Loucy (cell line): Measurements from ENCODE around the gene SLC25A6.
"Not testable (repeated sequence)": the region's sequence is repeated elsewhere in the genome, so short reads cannot be mapped to it uniquely, and the experiment has no call there.

Source experiments
- CTCF ChIP-seq: fragments of 200-600 bp; sonication (generic); conservative IDR thresholded peaks from 2 replicates; pipeline ENCODE4 v1.5.1; 2014; ENCODE audit warnings: mild to moderate bottlenecking, antibody characterized with exemption, low read length
- EZH2phosphoT487 ChIP-seq: fragments of 200-600 bp; IDR thresholded peaks from 2 replicates; pipeline ENCODE4 v1.6.1; 2018; ENCODE audit warnings: antibody characterized with exemption, mild to moderate bottlenecking, moderate library complexity, borderline replicate concordance

- TF ChIP-seq CTCF, EZH2phosphoT487: not testable (repeated sequence)
Measured at GRCh38 chrX:1366363-1366762, 25.6 kb downstream of the SLC25A6 start.
